IMR-90 (cell line): Measurements from ENCODE around the gene IL19. TPM values are rescaled to one million over a fixed set of nuclear protein-coding genes. Genes with fewer than 3 reads are reported as not detected.

ENCODE experiments used
- ATAC-seq: fragments of 200-7000 bp; cut with Tn5 transposase; 2 replicates; pipeline ENCODE4 v1.9.1; 2020; ENCODE audit warnings: low read depth, mild to moderate bottlenecking, moderate library complexity
- BruUV-seq: library from RNA; stranded (reverse); fragments of 400-500 nt; replicated peaks from 2 replicates; lab custom pipeline; 2021; lab: Mats Ljungman, UMichigan
- CTCF ChIA-PET: fragments of 300-600 bp; formaldehyde crosslinking; extraction: SDS; loops from one replicate; lab custom pipeline; 2021; ENCODE audit warnings: antibody characterized with exemption; lab: Yijun Ruan, JAX
- POLR2A ChIA-PET: fragments of 300-600 bp; sonication (Branson Sonifier 250); formaldehyde crosslinking; loops from one replicate; lab custom pipeline; 2022; ENCODE audit warnings: antibody characterized with exemption; ENCODE audit not compliant: unreplicated experiment; lab: Charles Lee
- DNase-seq: peaks from one replicate; pipeline ENCODE4 v3.0.0; 2013
- H2AFZ ChIP-seq: replicated peaks from 2 replicates; pipeline ENCODE3; 2013; ENCODE audit warnings: low read length, mild to moderate bottlenecking; ENCODE audit not compliant: poor library complexity
- H2AK5ac ChIP-seq: 2 replicates; pipeline ENCODE4 v1.6.1; 2013; ENCODE audit warnings: low read depth, low read length, inconsistent platforms
- H2AK9ac ChIP-seq: replicated peaks from 2 replicates; pipeline ENCODE3; 2013; ENCODE audit warnings: mild to moderate bottlenecking, low read depth, low read length, moderate library complexity; ENCODE audit not compliant: poor library complexity
- H2BK120ac ChIP-seq: 2 replicates; pipeline ENCODE4 v1.6.1; 2013; ENCODE audit warnings: low read depth, low read length, inconsistent platforms
- H2BK15ac ChIP-seq: 3 replicates; pipeline ENCODE4 v1.6.1; 2013; ENCODE audit warnings: low read depth, low read length, inconsistent platforms
- H2BK20ac ChIP-seq: 2 replicates; pipeline ENCODE4 v1.6.1; 2013; ENCODE audit warnings: low read depth, mild to moderate bottlenecking, inconsistent platforms, low read length, moderate library complexity
- H2BK5ac ChIP-seq: 2 replicates; pipeline ENCODE4 v1.6.1; 2013; ENCODE audit warnings: mild to moderate bottlenecking, low read depth, low read length, inconsistent platforms; ENCODE audit not compliant: poor library complexity, severe bottlenecking
- H3K14ac ChIP-seq: replicated peaks from 2 replicates; pipeline ENCODE4 v1.6.1; 2013; ENCODE audit warnings: low read depth, low read length, inconsistent platforms
- H3K18ac ChIP-seq: 2 replicates; pipeline ENCODE4 v1.6.1; 2013; ENCODE audit warnings: low read depth, low read length, control low read depth
- H3K23ac ChIP-seq: 2 replicates; pipeline ENCODE4 v1.6.1; 2013; ENCODE audit warnings: low read depth, low read length, inconsistent platforms
- H3K27ac ChIP-seq: 2 replicates; pipeline ENCODE4 v1.5.1; 2013; ENCODE audit warnings: mild to moderate bottlenecking, control low read depth, low read length; ENCODE audit not compliant: insufficient read depth
- H3K27me3 ChIP-seq: 2 replicates; pipeline ENCODE4 v1.6.1; 2013; ENCODE audit warnings: low read length; ENCODE audit not compliant: control insufficient read depth, insufficient read depth
- H3K36me3 ChIP-seq: 2 replicates; pipeline ENCODE4 v1.6.1; 2013; ENCODE audit warnings: low read length, mixed read lengths; ENCODE audit not compliant: control insufficient read depth, insufficient read depth
- H3K4ac ChIP-seq: 2 replicates; pipeline ENCODE4 v1.6.1; 2013; ENCODE audit warnings: low read depth, low read length, inconsistent platforms
- H3K4me1 ChIP-seq: 2 replicates; pipeline ENCODE4 v1.6.1; 2013; ENCODE audit warnings: low read length, mixed read lengths; ENCODE audit not compliant: control insufficient read depth, insufficient read depth
- H3K4me2 ChIP-seq: 2 replicates; pipeline ENCODE4 v1.6.1; 2013; ENCODE audit warnings: low read depth, mild to moderate bottlenecking, control low read depth, low read length, moderate library complexity
- H3K4me3 ChIP-seq: 2 replicates; pipeline ENCODE4 v1.5.1; 2013; ENCODE audit warnings: low read depth, mild to moderate bottlenecking, control low read depth, low read length, moderate library complexity; ENCODE audit not compliant: insufficient read depth
- H3K56ac ChIP-seq: 2 replicates; pipeline ENCODE4 v1.6.1; 2013; ENCODE audit warnings: low read length, inconsistent platforms; ENCODE audit not compliant: insufficient read depth; ENCODE audit errors: extremely low read depth
- H3K79me1 ChIP-seq, 2 experiments: 2 replicates each; pipeline ENCODE4 v1.6.1; 2013; ENCODE audit warnings: low read length in 2 of 2, inconsistent platforms in 1 of 2, low read depth in 1 of 2
- H3K9ac ChIP-seq: 2 replicates; pipeline ENCODE4 v1.6.1; 2013; ENCODE audit warnings: low read depth, low read length, control low read depth
- H3K9me1 ChIP-seq: 2 replicates; pipeline ENCODE4 v1.6.1; 2013; ENCODE audit warnings: low read length, inconsistent platforms; ENCODE audit not compliant: insufficient read depth
- H3K9me3 ChIP-seq: 2 replicates; pipeline ENCODE4 v1.6.1; 2013; ENCODE audit warnings: low read length; ENCODE audit not compliant: control insufficient read depth, insufficient read depth
- H4K20me1 ChIP-seq: 2 replicates; pipeline ENCODE4 v1.6.1; 2013; ENCODE audit warnings: low read length, inconsistent platforms; ENCODE audit not compliant: insufficient read depth
- H4K5ac ChIP-seq: 2 replicates; pipeline ENCODE4 v1.6.1; 2013; ENCODE audit warnings: mild to moderate bottlenecking, low read depth, low read length, control low read depth
- H4K8ac ChIP-seq, 2 experiments: 2 replicates each; pipeline ENCODE4 v1.6.1; 2013; ENCODE audit warnings: low read depth in 2 of 2, low read length in 2 of 2, control low read depth in 1 of 2, inconsistent platforms in 1 of 2
- H4K91ac ChIP-seq: 2 replicates; pipeline ENCODE4 v1.6.1; 2013; ENCODE audit warnings: low read depth, low read length, inconsistent platforms; ENCODE audit not compliant: insufficient read depth
- BHLHE40 ChIP-seq: fragments of 150-350 bp; IDR thresholded peaks from 2 replicates; pipeline ENCODE4 v1.6.1; 2016; ENCODE audit warnings: mild to moderate bottlenecking, low read depth, low read length
- CTCF ChIP-seq: conservative IDR thresholded peaks from 2 replicates; pipeline ENCODE4 v1.5.1; 2012; ENCODE audit warnings: mild to moderate bottlenecking, low read depth, low read length, improper control_type of control experiment
- ELK1 ChIP-seq: fragments of 150-350 bp; IDR thresholded peaks from 2 replicates; pipeline ENCODE4 v1.6.1; 2016; ENCODE audit warnings: low read depth, mild to moderate bottlenecking, low read length, moderate library complexity, borderline replicate concordance
- MAZ ChIP-seq: IDR thresholded peaks from 2 replicates; pipeline ENCODE4 v1.6.1; 2012; ENCODE audit warnings: low read depth, mild to moderate bottlenecking, low read length, improper control_type of control experiment, moderate library complexity, borderline replicate concordance
- NFE2L2 ChIP-seq: fragments of 150-350 bp; IDR thresholded peaks from 2 replicates; pipeline ENCODE4 v1.6.1; 2016; ENCODE audit warnings: low read depth, mild to moderate bottlenecking, low read length
- RCOR1 ChIP-seq: IDR thresholded peaks from 2 replicates; pipeline ENCODE4 v1.6.1; 2012; ENCODE audit warnings: mild to moderate bottlenecking, low read length, improper control_type of control experiment; ENCODE audit not compliant: insufficient replicate concordance
- SMC3 ChIP-seq: fragments of 150-350 bp; IDR thresholded peaks from 2 replicates; pipeline ENCODE4 v1.6.1; 2016; ENCODE audit warnings: low read depth, mild to moderate bottlenecking, antibody characterized with exemption, low read length, moderate library complexity
- USF2 ChIP-seq: fragments of 150-350 bp; IDR thresholded peaks from 2 replicates; pipeline ENCODE4 v1.6.1; 2017; ENCODE audit warnings: mild to moderate bottlenecking, antibody characterized with exemption, low read length, low read depth
- WGBS, 2 experiments: methylation state at CpG; one replicate each; pipeline versions ENCODE4 v1.1.5 to v1.1.7; 2013; ENCODE audit warnings: missing lambda C conversion rate in 2 of 2; ENCODE audit not compliant: insufficient read length in 1 of 2; ENCODE audit errors: extremely low coverage in 2 of 2; 5-methylcytosine and 5-hydroxymethylcytosine counted together
- dilution Hi-C: fragments of 300-500 bp; cut with HindIII; formaldehyde crosslinking; loops from one replicate; pipeline ENCODE4 v1.14.3; 2018; ENCODE audit warnings: low sequenced_read_pairs; ENCODE audit not compliant: unreplicated experiment
- in situ Hi-C: fragments of 300-500 bp; cut with MboI; formaldehyde crosslinking; loops from 3 replicates; pipeline ENCODE4 v1.14.3; 2019; ENCODE audit warnings: low sequenced_read_pairs, inconsistent platforms, mixed read lengths
- intact Hi-C: fragments of 100-400 bp; cut with micrococcal nuclease; formaldehyde crosslinking; loops from 2 replicates; pipeline ENCODE4 v1.10.0; 2022
- polyA plus RNA-seq, 3 experiments: library from polyadenylated mRNA; depleted of rRNA; stranded (reverse); fragments of >200 nt; gene quantifications; 2 replicates each; pipeline ENCODE4 v1.2.3, GENCODE V29; 2012; ENCODE audit warnings: low replicate concordance in 1 of 3
- total RNA-seq: library from RNA; depleted of rRNA; stranded (reverse); fragments of >200 nt; gene quantifications from 2 replicates; pipeline ENCODE4 v1.2.3, GENCODE V29; 2012

IL19 gene
- total and polyA plus RNA-seq, 2 of the 4 experiments (the other 2 are of a cell fraction), result not detected

- TF ChIP-seq USF2, result no peak
These were observed 94.5 kb downstream of the IL19 start, which contains the start of gene IL20 (continued) for GRCh38 chr1:206864939-206865671.

GRCh38 chr1:206866062-206866461, 95.5 kb downstream of the IL19 start:
- Histone ChIP-seq H2BK120ac (peak overlapping the region; percentile 91; the same call in 1 of the 2 replicates), H2BK20ac (peak overlapping the region; percentile 91), H3K27ac (no peak overlapping the region), H3K56ac (peak overlapping the region; percentile 59; the same call in 1 of the 2 replicates), H3K79me1 (no peaks in the 10 kb centered on the region), H3K27me3 (peaks cover 3% of the 10 kb centered on the region; the same call in 1 of the 2 replicates), H2BK15ac (peak overlapping the region; percentile 61; the same call in 2 of the 3 replicates), H3K36me3 (no peaks in the 10 kb centered on the region), H3K4ac (peak overlapping the region; percentile 91), H3K4me3 (no peak overlapping the region), H2AK5ac (peak overlapping the region; percentile 77; the same call in 1 of the 2 replicates), H2AK9ac (no peak overlapping the region), H4K20me1 (no peaks in the 10 kb centered on the region), H2AFZ (peak overlapping the region; percentile 8), H4K5ac (peak overlapping the region; percentile 41; the same call in 1 of the 2 replicates), H3K9me1 (peaks cover 12% of the 10 kb centered on the region), H3K9me3 (no peaks in the 10 kb centered on the region), H4K8ac (peak overlapping the region in 1 of 2 experiments; percentile 65; a peak in 1 of 4 replicates), H4K91ac (peak overlapping the region; percentile 46; the same call in 1 of the 2 replicates), H2BK5ac (peak overlapping the region; percentile 63), H3K18ac (no peak overlapping the region), H3K4me2 (no peak overlapping the region), H3K23ac (peak overlapping the region; percentile 67; the same call in 1 of the 2 replicates), H3K9ac (no peak overlapping the region), H3K14ac (peak overlapping the region; percentile 73), H3K4me1 (peaks cover 6% of the 10 kb centered on the region)
- intact Hi-C loops, result no loop called here
- dilution Hi-C loops, result no loop called here
- no CpG with 5 or more reads among the region's 2 CpGs for WGBS, 2 experiments
- BruUV-seq, result no TSS peak
- in situ Hi-C loops, result no loop called here
- POLR2A ChIA-PET, result interaction anchor here (0.6 kb wide), 1 partner anchor 27 kb away, joined by 14 read pairs; no protein-coding TSS in a partner anchor
- DNase-seq (peak; percentile 51), ATAC-seq (no peak; the same call in none of the 2 replicates)
- CTCF ChIA-PET, result interaction anchor here (1.1 kb wide), 3 partner anchors 20 to 22 kb away, joined by 3 to 4 read pairs (median 3); no protein-coding TSS in a partner anchor
- no peak for TF ChIP-seq USF2
- TF ChIP-seq BHLHE40, result no peak
- TF ChIP-seq NFE2L2, result no peak
- no peak for TF ChIP-seq CTCF
- no peak for TF ChIP-seq SMC3
- TF ChIP-seq MAZ, result no peak
- TF ChIP-seq RCOR1, result no peak
- TF ChIP-seq ELK1, result no peak
